ENCODE data around the gene MYH3.

- TF ChIP-seq CHD2 (IDR thresholded peaks at IDR 0.05; ENCODE audit: low read length, partially characterized antibody) (no peak), E2F6 (IDR thresholded peaks at IDR 0.05; ENCODE audit: borderline replicate concordance, low read depth) (no peak), SMC3 (IDR thresholded peaks at IDR 0.05) (no peak), REST (IDR thresholded peaks at IDR 0.05) (no peak), POLR2AphosphoS2 (conservative IDR thresholded peaks at IDR 0.05; ENCODE audit: low read length) (no peak), RAD21 (conservative IDR thresholded peaks at IDR 0.05 in 1 of 2, IDR thresholded peaks at IDR 0.05 in 1 of 2) (no peak), MAFK (IDR thresholded peaks at IDR 0.05; ENCODE audit: partially characterized antibody) (no peak), EP300 (IDR thresholded peaks at IDR 0.05) (no peak), RCOR1 (IDR thresholded peaks at IDR 0.05; ENCODE audit: low read depth, low read length) (no peak)
- TF ChIP-seq, protein P1, sequence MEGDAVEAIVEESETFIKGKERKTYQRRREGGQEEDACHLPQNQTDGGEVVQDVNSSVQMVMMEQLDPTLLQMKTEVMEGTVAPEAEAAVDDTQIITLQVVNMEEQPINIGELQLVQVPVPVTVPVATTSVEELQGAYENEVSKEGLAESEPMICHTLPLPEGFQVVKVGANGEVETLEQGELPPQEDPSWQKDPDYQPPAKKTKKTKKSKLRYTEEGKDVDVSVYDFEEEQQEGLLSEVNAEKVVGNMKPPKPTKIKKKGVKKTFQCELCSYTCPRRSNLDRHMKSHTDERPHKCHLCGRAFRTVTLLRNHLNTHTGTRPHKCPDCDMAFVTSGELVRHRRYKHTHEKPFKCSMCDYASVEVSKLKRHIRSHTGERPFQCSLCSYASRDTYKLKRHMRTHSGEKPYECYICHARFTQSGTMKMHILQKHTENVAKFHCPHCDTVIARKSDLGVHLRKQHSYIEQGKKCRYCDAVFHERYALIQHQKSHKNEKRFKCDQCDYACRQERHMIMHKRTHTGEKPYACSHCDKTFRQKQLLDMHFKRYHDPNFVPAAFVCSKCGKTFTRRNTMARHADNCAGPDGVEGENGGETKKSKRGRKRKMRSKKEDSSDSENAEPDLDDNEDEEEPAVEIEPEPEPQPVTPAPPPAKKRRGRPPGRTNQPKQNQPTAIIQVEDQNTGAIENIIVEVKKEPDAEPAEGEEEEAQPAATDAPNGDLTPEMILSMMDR (IDR thresholded peaks at IDR 0.05) = no peak
Measured at GRCh38 chr17:10589553-10590145, 67.5 kb downstream of the MYH3 start.
